Astrocyte of the spinal cord (primary cell): Measurements from ENCODE around the gene ORC5.

Experiments
- DNase-seq: peaks from one replicate; pipeline ENCODE4 v3.0.0; 2011; ENCODE audit warnings: low read depth, low spot score
- H3K4me3 ChIP-seq: 2 replicates; pipeline ENCODE4 v1.5.1; 2011; ENCODE audit warnings: low read depth, mild to moderate bottlenecking, low read length, moderate library complexity
- in situ Hi-C: cut with HindIII; loops from 2 replicates; pipeline ENCODE4 v1.10.0; 2017; ENCODE audit warnings: low sequenced_read_pairs
- TF ChIP-seq, protein P1 (sequence below): IDR thresholded peaks from 2 replicates; pipeline ENCODE4 v1.5.1; 2012; ENCODE audit warnings: low read depth, mild to moderate bottlenecking, low read length, inconsistent platforms

Gene ORC5

DNA sequence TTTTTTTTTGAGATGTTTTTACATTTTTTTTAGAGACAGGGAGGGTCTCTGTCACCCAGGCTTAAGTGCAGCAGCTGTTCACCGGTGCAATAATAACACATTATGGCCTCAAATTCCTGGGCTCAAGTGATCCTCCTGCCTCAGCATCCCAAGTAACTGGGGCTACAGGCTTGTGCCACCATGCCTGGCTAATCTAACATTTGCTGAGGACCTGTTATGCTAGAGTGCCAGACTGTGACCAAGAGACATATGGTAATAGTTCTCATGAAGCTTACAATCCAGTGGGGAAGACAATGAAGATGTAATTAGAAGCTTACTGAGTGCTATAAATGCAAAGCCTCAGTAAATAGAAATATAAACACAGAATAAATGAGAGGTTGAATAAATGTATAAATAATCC lies 17.6 kb upstream of the ORC5 start:
- H3K4me3 ChIP-seq = no peak overlapping the region
- TF ChIP-seq, protein P1, sequence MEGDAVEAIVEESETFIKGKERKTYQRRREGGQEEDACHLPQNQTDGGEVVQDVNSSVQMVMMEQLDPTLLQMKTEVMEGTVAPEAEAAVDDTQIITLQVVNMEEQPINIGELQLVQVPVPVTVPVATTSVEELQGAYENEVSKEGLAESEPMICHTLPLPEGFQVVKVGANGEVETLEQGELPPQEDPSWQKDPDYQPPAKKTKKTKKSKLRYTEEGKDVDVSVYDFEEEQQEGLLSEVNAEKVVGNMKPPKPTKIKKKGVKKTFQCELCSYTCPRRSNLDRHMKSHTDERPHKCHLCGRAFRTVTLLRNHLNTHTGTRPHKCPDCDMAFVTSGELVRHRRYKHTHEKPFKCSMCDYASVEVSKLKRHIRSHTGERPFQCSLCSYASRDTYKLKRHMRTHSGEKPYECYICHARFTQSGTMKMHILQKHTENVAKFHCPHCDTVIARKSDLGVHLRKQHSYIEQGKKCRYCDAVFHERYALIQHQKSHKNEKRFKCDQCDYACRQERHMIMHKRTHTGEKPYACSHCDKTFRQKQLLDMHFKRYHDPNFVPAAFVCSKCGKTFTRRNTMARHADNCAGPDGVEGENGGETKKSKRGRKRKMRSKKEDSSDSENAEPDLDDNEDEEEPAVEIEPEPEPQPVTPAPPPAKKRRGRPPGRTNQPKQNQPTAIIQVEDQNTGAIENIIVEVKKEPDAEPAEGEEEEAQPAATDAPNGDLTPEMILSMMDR = no peak
- in situ Hi-C loops = no loop called here
- no peak for DNase-seq

DNA sequence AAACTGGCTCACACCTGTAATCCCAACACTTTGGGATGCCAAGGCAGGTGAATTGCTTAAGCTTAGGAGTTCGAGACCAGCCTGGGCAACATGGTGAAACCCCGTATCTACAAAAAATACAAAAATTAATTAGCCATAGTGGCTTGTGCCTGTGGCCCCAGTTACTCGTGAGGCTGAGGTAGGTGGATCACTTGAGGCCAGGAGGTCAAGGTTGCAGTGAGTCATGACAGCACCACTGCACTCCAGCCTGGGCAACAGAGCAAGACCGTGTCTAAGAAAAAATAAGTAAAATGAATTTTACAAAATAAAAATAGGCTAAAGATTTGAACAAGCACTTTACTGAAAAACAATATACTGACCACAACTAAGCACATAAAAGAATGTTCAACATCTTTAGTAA lies 9.8 kb upstream of the ORC5 start:
- in situ Hi-C loops = no loop called here
- no peak for DNase-seq
- TF ChIP-seq, protein P1 = no peak
- H3K4me3 ChIP-seq = no peak overlapping the region

DNA sequence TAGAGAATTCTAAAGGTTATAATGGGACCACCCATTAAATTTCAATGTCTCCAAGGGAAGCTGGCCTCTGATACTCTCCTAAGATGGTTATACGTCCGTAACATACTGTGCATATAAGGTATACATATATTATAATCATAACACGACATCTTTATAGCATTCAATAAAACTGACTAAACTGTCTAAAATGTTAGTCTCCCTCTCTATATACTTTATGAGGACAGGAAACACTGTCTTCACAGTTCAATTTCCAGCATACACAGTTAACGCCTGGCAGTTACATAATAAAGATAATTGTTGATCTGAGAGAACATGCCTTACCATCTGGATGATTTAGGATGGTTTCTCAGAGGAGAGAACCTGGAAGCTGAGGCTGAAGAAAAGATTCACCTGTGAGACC lies 1.2 kb upstream of the ORC5 start:
- TF ChIP-seq, protein P1 = no peak
- in situ Hi-C loops = no loop called here
- no peak for DNase-seq
- H3K4me3 ChIP-seq = no peak overlapping the region

DNA sequence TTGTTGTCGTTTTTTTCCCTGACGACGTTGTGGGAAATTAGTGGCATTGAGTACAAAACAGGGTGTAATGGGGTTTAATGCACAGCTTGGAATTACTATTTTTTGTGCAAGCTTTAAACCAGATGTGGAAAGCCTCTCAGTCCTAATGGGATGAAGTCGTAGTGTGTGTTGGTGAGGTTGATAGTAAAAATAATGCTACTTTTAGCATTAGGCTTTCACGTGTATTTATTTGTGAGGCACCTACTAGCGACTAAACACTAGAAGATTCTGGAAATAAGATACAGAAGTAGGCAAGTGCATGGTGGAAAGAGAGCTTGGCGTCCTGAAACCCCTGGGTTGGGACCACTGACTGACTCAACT lies 588 bp upstream of the ORC5 start:
- H3K4me3 ChIP-seq = peak overlapping the region; percentile 99
- in situ Hi-C loops = no loop called here
- TF ChIP-seq, protein P1 = no peak
- DNase-seq = no peak

DNA sequence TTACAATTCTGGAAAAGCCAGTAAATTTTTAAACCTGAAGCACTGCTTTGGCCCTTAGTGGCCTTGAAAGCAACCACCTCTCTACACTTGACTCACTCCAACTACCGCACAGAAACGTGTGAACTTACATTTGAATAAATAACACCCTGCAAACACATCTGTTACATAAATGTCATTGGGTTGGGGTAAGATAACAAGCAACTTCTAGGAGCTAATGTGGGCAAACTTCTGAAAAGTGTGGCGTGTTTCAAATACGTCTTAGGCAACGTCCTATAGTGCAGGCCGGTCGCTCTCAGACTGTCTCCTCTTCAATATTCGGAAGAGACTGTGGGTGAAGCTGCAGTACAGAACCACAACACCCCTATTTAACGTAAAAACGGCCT lies 474 bp downstream of the ORC5 start:
- in situ Hi-C loops = no loop called here
- DNase-seq = peak; percentile 36
- TF ChIP-seq, protein P1 = no peak
- H3K4me3 ChIP-seq = peak overlapping the region; percentile 99

DNA sequence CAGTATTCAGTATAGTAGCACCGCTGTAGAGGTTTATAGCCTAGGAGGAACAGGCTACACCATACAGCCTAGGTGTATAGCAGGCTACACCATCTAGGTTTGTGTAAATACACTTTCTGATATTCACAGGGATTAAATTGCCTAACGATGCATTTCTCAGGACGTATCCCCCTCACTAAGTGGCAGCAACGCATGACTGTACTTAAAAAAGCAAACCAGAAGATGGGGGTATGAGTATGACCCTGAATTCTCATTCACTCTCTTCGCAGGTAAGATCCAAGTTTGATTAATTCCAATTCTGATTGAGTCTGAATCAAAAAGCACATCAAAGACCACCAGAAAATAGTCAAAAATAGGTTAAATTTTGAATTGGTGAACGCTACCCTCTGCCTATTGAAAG lies 972 bp downstream of the ORC5 start:
- in situ Hi-C loops = no loop called here
- H3K4me3 ChIP-seq = peak overlapping the region; percentile 99
- no peak for DNase-seq
- TF ChIP-seq, protein P1 = no peak

DNA sequence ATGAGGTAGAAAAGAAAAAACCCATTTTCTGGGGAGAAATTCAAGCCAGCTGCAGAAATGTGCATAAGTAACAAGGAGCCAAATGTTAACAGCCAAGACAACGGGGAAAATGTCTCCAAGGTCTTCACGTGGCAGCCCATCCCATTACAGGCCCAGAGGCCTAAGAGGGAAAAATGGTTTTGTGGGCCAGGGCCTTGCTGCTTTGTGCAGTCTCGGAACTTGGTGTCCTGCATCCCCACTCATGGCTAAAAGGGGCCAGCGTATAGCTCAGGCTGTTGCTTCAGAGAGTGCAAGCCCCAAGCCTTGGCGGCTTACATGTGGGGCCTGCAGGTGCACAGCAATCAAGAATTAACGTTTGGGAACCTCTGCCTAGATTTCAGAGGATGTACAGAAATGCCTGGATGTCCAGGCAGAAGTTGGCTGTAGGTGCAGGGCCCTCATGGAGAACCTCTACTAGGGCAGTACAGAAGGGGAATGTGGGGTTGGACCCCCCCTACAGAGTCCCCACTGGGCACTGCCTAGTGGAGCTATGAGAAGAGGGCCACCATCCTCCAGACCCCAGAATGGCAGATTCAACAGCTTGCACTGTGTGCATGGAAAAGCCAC lies 9.0 kb downstream of the ORC5 start:
- TF ChIP-seq, protein P1 = no peak
- no peak overlapping the region for H3K4me3 ChIP-seq
- DNase-seq = no peak
- in situ Hi-C loops = no loop called here
